ENCODE measurements around the gene ZNF362.

Gene ZNF362

DNA sequence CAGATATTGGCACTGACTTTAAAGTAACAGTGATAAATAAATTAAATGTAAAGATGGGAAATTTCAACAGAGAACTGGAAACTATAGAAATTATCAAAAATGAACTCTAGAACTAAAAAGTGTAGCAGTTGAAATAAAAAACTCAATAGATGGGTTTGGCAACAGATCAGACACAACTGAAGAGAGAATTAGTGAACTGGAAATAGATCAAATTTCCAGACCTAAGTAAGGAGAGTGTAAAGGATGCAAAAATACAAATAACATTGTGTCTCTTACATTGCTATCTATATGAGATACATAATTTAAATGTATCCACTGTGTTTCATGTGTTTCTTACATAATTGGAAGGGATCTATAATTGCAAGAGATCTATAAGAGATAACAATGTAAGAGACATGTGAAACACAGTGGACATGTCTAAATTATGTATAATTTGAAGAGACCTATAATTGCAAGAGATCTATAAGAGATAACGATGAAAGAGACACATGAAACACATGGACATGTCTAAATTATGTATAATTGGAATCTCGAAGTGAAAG lies 32.1 kb upstream of the ZNF362 start:
- TF ChIP-seq, protein P1, sequence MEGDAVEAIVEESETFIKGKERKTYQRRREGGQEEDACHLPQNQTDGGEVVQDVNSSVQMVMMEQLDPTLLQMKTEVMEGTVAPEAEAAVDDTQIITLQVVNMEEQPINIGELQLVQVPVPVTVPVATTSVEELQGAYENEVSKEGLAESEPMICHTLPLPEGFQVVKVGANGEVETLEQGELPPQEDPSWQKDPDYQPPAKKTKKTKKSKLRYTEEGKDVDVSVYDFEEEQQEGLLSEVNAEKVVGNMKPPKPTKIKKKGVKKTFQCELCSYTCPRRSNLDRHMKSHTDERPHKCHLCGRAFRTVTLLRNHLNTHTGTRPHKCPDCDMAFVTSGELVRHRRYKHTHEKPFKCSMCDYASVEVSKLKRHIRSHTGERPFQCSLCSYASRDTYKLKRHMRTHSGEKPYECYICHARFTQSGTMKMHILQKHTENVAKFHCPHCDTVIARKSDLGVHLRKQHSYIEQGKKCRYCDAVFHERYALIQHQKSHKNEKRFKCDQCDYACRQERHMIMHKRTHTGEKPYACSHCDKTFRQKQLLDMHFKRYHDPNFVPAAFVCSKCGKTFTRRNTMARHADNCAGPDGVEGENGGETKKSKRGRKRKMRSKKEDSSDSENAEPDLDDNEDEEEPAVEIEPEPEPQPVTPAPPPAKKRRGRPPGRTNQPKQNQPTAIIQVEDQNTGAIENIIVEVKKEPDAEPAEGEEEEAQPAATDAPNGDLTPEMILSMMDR (IDR thresholded peaks at IDR 0.05): no peak

DNA sequence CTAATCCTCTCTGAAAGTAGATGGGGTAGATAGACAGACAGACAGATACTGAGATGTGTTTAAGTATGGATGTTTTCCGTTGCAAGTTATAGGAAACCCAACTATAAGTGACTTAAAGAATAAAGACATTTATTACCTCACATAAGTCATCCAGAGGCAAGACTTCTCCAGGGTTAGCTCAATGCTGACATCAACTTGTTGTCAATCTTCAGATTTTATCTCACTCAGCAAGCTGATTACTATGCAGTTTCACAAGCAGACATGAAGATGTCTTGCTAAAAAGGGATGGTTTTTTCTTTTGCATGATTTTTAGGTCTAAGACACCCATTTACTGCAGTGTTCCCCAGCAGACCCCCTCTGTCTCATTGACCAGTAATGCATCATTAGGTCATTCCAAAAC lies 30.7 kb upstream of the ZNF362 start:
- TF ChIP-seq, protein P1 (IDR thresholded peaks at IDR 0.05): no peak

DNA sequence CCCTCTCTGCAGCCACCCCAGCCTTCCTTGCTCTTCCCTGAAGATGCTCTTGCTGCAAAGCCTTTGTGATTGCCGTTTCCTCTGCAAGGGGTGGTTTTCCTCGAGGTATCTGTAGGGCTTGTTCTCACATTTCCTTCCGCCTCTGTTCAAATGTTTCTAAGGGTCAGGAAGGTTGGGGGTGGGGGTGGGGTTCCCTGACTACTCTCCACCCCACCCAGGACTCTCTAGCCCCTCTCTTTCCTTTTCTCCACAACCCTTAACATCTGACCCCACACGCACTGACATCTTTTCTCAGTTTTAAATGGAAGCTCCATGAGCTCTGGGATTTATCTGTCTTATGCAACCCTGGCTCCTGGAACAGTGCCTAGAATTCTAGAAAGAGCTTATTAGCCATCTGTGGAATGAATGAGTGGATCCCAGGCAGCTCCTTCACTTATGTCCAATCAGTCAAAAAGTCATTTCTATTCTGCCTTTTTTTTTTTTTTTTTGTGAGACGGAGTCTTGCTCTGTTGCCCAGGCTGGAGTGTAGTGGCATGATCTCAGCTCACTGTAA lies 27.3 kb upstream of the ZNF362 start:
- TF ChIP-seq, protein P1 (IDR thresholded peaks at IDR 0.05): no peak

DNA sequence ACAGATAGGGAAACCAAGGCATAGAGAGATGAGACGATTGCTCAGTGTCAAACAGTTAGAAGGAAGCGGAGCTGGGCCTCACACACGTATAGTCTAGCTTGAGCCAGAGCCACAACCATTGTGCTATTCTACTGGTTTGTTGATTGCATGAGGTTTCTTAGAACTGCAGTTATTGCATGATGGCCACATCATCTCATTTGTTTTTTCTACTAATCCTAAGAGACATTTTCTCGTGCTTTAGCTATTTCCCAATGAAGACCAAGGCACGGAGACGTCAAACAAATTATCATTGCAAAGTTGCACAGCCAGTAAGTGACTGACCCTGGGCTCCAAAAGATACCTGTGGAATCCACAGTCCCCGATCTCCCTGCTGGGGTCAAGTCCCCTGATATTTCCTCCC lies 25.1 kb upstream of the ZNF362 start:
- TF ChIP-seq, protein P1 (IDR thresholded peaks at IDR 0.05): no peak

DNA sequence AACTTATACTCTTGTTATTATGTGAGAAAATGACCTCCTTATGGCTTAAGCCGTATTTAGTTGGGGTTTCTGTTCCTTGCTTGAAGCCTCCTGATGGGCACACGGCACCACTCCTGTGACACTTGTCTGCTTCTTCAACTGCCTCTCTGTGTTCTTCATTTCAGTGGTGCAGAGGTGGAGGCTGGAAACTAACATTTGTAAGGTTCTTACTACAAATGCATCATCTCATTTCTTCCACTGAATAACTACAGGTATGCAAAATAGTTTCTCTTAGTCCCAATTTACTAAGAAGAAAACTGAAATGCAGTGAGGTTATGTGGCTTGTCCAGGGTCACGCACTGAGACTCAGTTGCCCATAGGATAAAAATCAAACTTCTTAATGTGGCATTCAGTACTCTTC lies 23.6 kb upstream of the ZNF362 start:
- TF ChIP-seq, protein P1 (IDR thresholded peaks at IDR 0.05): no peak

DNA sequence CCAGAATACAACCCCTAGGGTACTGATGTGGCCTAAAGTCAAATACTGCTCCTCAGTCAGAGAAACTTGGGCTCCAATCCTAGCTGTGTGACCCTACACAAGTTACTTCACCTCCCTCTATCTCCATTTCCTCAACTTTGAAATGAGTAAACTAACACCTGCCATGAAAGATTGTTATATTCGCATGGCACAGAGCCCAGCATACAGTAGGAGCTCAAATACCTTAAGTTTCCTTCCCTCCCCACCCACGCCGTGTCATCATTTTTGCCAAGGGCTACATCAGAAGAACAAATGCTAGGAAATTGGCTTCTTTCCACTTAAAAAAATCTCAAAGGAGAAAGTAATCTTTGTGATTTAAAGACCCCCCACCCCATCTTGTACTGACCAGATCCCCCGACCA lies 22.2 kb upstream of the ZNF362 start:
- TF ChIP-seq, protein P1 (IDR thresholded peaks at IDR 0.05): no peak

DNA sequence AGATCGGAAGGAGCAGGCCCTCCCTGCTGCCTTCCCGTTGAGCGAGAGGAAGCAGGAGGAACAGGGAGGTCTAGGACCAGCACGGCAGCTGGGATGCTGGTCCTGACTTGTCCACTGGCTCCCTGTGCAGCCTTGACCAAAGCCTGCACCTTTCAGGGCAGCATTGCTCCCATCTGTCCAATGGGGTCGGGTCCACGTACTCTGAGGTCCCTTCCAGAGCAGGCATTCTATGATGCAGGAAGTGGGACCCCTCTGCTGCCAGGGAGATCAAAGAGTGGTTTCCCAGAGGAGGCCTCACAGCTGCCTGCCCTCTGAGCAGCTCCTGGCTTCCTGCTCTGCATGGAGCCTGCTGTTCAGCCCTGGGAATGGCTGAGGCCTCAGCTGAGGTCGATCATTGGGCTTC lies 21.7 kb upstream of the ZNF362 start:
- TF ChIP-seq, protein P1 (IDR thresholded peaks at IDR 0.05): no peak

DNA sequence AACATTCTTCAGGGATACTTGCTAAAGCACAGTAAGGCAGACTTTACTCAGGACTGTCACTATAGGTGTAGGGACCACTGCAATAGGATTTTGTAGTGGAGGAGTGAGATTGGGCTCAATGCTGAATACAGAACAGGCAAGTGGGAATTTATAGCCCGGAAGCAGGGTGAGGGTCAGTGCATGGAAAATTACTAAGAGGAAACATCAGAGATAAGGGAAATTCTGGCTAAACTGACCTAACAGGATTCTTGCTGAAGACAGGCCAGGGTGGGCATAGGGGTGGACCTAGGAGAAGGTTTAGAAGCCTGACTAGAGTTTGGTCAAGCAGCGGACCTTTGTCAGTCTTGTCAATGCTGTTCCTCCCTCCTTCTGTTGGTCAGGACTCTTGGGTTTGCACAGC lies 20.8 kb upstream of the ZNF362 start:
- TF ChIP-seq, protein P1 (IDR thresholded peaks at IDR 0.05): no peak
